ENCODE data around the gene KRT86. TPM values are rescaled to one million over a fixed set of nuclear protein-coding genes. Genes with fewer than 3 reads are reported as not detected.

Gene KRT86
- total and polyA plus RNA-seq, 2 of the 8 experiments (the other 6 are each of a cell fraction or from before 2014, with no cell fraction given) = 0.12 TPM; not detected in 1

DNA sequence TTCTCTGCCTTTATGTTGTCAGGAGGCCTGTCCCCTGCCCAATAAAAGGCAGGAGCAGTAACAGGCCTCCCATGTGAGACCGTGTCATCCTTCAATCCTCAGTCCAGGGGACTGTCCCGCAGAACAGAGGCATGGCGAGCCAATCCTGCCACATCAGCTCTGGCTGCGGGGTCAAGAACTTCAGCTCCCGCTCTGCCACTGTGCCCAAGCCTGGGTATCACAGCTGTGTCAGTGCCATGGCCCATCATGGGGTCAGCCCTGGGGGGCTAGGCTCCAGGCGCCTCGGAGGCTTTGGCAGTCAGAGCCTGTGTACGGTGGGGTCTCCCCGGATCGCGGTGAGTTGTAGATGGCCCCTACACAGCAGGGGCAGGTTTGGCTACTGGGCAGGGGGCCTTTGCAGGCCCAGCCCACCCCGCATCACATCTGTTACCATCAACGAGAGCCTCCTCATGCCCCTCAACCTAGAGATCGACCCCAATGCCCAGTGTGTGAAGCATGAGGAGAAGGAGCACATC is 66.7 kb downstream of the KRT86 start (continued):
- no peak for TF ChIP-seq RNF2 (IDR thresholded peaks at IDR 0.05; ENCODE audit: borderline replicate concordance, low read depth, low read length, missing control alignments, poor library complexity, severe bottlenecking)
